A673 (cell line): Measurements from ENCODE around the gene PGC. TPM values are rescaled to one million over a fixed set of nuclear protein-coding genes. Genes with fewer than 3 reads are reported as not detected.

ENCODE experiments used
- BruUV-seq: library from RNA; stranded (reverse); fragments of 400-500 nt; replicated peaks from 2 replicates; lab custom pipeline; 2021; lab: Mats Ljungman, UMichigan
- CTCF ChIA-PET: fragments of 300-600 bp; sonication (Branson Sonifier 250); formaldehyde crosslinking; loops from one replicate; lab custom pipeline; 2022; ENCODE audit warnings: antibody characterized with exemption; lab: Charles Lee
- POLR2A ChIA-PET: fragments of 300-600 bp; sonication (Branson Sonifier 250); formaldehyde crosslinking; loops from one replicate; lab custom pipeline; 2022; ENCODE audit warnings: antibody characterized with exemption; ENCODE audit not compliant: low non-redundant PET; lab: Charles Lee
- DNase-seq: peaks from one replicate; pipeline ENCODE4 v3.0.0-alpha.2; 2015; ENCODE audit warnings: low spot score
- H3K27ac ChIP-seq: fragments of 200-600 bp; sonication (generic); 2 replicates; pipeline ENCODE4 v1.5.1; 2016; ENCODE audit warnings: mixed run types, low read depth, mild to moderate bottlenecking, mixed read lengths, antibody characterized with exemption, low read length; ENCODE audit not compliant: poor library complexity, severe bottlenecking
- H3K27me3 ChIP-seq: fragments of 200-600 bp; sonication (generic); replicated peaks from 2 replicates; pipeline ENCODE4 v1.6.1; 2017; ENCODE audit warnings: mixed run types, low read depth, mild to moderate bottlenecking, mixed read lengths, antibody characterized with exemption, low read length; ENCODE audit not compliant: insufficient read depth, poor library complexity
- H3K36me3 ChIP-seq: fragments of 200-600 bp; sonication (generic); 2 replicates; pipeline ENCODE4 v1.6.1; 2016; ENCODE audit warnings: mixed run types, mild to moderate bottlenecking, mixed read lengths, antibody characterized with exemption, low read length; ENCODE audit not compliant: insufficient read depth, poor library complexity, severe bottlenecking
- H3K4me1 ChIP-seq: fragments of 200-600 bp; sonication (generic); 2 replicates; pipeline ENCODE4 v1.6.1; 2017; ENCODE audit warnings: mixed run types, mild to moderate bottlenecking, mixed read lengths, antibody characterized with exemption, low read length; ENCODE audit not compliant: insufficient read depth, poor library complexity, severe bottlenecking
- H3K4me3 ChIP-seq: fragments of 200-600 bp; sonication (generic); 2 replicates; pipeline ENCODE4 v1.5.1; 2016; ENCODE audit warnings: low read depth, mixed run types, mild to moderate bottlenecking, mixed read lengths, low read length; ENCODE audit not compliant: poor library complexity, severe bottlenecking
- H3K9me3 ChIP-seq: fragments of 200-600 bp; sonication (generic); 2 replicates; pipeline ENCODE4 v1.6.1; 2016; ENCODE audit warnings: mixed run types, low read depth, mild to moderate bottlenecking, mixed read lengths, antibody characterized with exemption, low read length; ENCODE audit not compliant: poor library complexity, severe bottlenecking
- CTCF ChIP-seq: fragments of 300-800, 200-600 bp; sonication (generic); conservative IDR thresholded peaks from 2 replicates; pipeline ENCODE4 v1.5.1; 2017; ENCODE audit warnings: low read depth, mild to moderate bottlenecking, antibody characterized with exemption, low read length, moderate library complexity, mixed read lengths
- EZH2 ChIP-seq: fragments of 200-600 bp; sonication (generic); IDR thresholded peaks from 2 replicates; pipeline ENCODE4 v1.6.1; 2017; ENCODE audit warnings: borderline replicate concordance, low read depth, mild to moderate bottlenecking, mixed read lengths, antibody characterized with exemption, low read length; ENCODE audit not compliant: poor library complexity, severe bottlenecking
- intact Hi-C: fragments of 100-400 bp; cut with micrococcal nuclease; formaldehyde crosslinking; loops from one replicate; pipeline ENCODE4 v1.10.0; 2022; ENCODE audit not compliant: unreplicated experiment
- total RNA-seq: library from RNA; stranded (reverse); gene quantifications from 2 replicates; pipeline ENCODE4 v1.2.3, GENCODE V29; 2021

Gene PGC
- total RNA-seq, 1 experiment from 2014 or later, result not detected

- CTCF ChIA-PET, result interaction anchor here (0.6 kb wide), 1 partner anchor 26 kb away, joined by 6 read pairs; no protein-coding TSS in a partner anchor
- intact Hi-C loops, result loop anchor here (10.0 kb wide), 2 partner anchors 71 to 171 kb away; no protein-coding TSS in a partner anchor
- H3K36me3 ChIP-seq, result peaks cover 14% of the 10 kb centered on the region
- no peak overlapping the region for H3K4me3 ChIP-seq
- peaks cover 10% of the 10 kb centered on the region for H3K4me1 ChIP-seq
- POLR2A ChIA-PET, result no interaction called here
- no peaks in the 10 kb centered on the region for H3K27me3 ChIP-seq
- DNase-seq, result no peak
- H3K9me3 ChIP-seq, result no peaks in the 10 kb centered on the region
- no peak overlapping the region for H3K27ac ChIP-seq
- TF ChIP-seq EZH2 (no peak), CTCF (no peak)
- BruUV-seq, result no TSS peak
Measured at GRCh38 chr6:41775293-41775882, 28.2 kb upstream of the PGC start.

- Histone ChIP-seq H3K36me3 (peaks cover 14% of the 10 kb centered on the region), H3K4me1 (peaks cover 10% of the 10 kb centered on the region), H3K9me3 (no peaks in the 10 kb centered on the region), H3K27me3 (no peaks in the 10 kb centered on the region), H3K4me3 (no peak overlapping the region), H3K27ac (no peak overlapping the region)
- TF ChIP-seq CTCF, result no peak
- no peak for TF ChIP-seq EZH2
- BruUV-seq, result no TSS peak
- CTCF ChIA-PET, result interaction anchor here (0.6 kb wide), 1 partner anchor 403 kb away, joined by 3 read pairs; no protein-coding TSS in a partner anchor
- intact Hi-C loops, result loop anchor here (10.0 kb wide), 2 partner anchors 70 to 170 kb away; no protein-coding TSS in a partner anchor
- POLR2A ChIA-PET, result no interaction called here
- DNase-seq, result no peak
Measured at GRCh38 chr6:41774841-41775240, 27.6 kb upstream of the PGC start.

GRCh38 chr6:41771058-41771983 lies 24.1 kb upstream of the PGC start:
- Histone ChIP-seq H3K4me1 (no peaks in the 10 kb centered on the region), H3K4me3 (no peak overlapping the region), H3K27ac (no peak overlapping the region), H3K36me3 (peaks cover 8% of the 10 kb centered on the region), H3K9me3 (no peaks in the 10 kb centered on the region), H3K27me3 (no peaks in the 10 kb centered on the region)
- DNase-seq, result no peak
- ChIA-PET POLR2A (no interaction called here), CTCF (no interaction called here)
- intact Hi-C loops, result loop anchor here (10.0 kb wide), 2 partner anchors 67 to 167 kb away; no protein-coding TSS in a partner anchor
- BruUV-seq, result no TSS peak
- TF ChIP-seq CTCF (no peak), EZH2 (no peak)
